K562 (cell line): ENCODE results near the gene PITHD1. TPM values are rescaled to one million over a fixed set of nuclear protein-coding genes. Genes with fewer than 3 reads are reported as not detected.

Source experiments
- ARID1B ChIP-seq: fragments of 450-650 bp; IDR thresholded peaks from 2 replicates; pipeline ENCODE4 v1.6.1; 2016; ENCODE audit warnings: antibody characterized with exemption, mild to moderate bottlenecking, inconsistent platforms
- E2F1 ChIP-seq: sonication (generic); formaldehyde crosslinking; IDR thresholded peaks from 2 replicates; pipeline ENCODE4 v1.8.1; 2023; ENCODE audit warnings: mild to moderate bottlenecking, missing genetic modification reagents, moderate library complexity
- EGR1 ChIP-seq: fragments of 450-650 bp; conservative IDR thresholded peaks from 2 replicates; pipeline ENCODE4 v1.6.1; 2017; ENCODE audit warnings: mild to moderate bottlenecking
- ETV6 ChIP-seq, 3 experiments: fragments of 150-350 bp in 1 of 3; sonication (generic) in 1 of 3; formaldehyde crosslinking in 1 of 3; IDR thresholded peaks; 2 replicates each; pipeline versions ENCODE4 v1.6.1 to v1.8.0; 2014 to 2022; ENCODE audit warnings: borderline replicate concordance in 2 of 3, low read depth in 2 of 3, antibody characterized with exemption in 1 of 3, low read length in 1 of 3, mild to moderate bottlenecking in 1 of 3, missing genetic modification reagents in 1 of 3
- FOXK1 ChIP-seq: sonication (generic); formaldehyde crosslinking; IDR thresholded peaks from 2 replicates; pipeline ENCODE4 v1.8.0; 2022; ENCODE audit warnings: missing genetic modification reagents, mild to moderate bottlenecking, borderline replicate concordance
- HLTF ChIP-seq: fragments of 450-650 bp; IDR thresholded peaks from 2 replicates; pipeline ENCODE4 v1.6.1; 2016
- IRF2 ChIP-seq: sonication (generic); formaldehyde crosslinking; IDR thresholded peaks from 2 replicates; pipeline ENCODE4 v1.8.1; 2022; ENCODE audit warnings: mild to moderate bottlenecking, missing genetic modification reagents
- JUN ChIP-seq, 2 experiments: sonication (generic) in 1 of 2; formaldehyde crosslinking in 1 of 2; IDR thresholded peaks; 2 replicates each; pipeline versions ENCODE4 v1.6.1 to v1.8.0; 2012 to 2022; ENCODE audit warnings: borderline replicate concordance in 2 of 2, mild to moderate bottlenecking in 2 of 2, improper control_type of control experiment in 1 of 2, low read depth in 1 of 2, low read length in 1 of 2, missing genetic modification reagents in 1 of 2
- MAFF ChIP-seq: IDR thresholded peaks from 2 replicates; pipeline ENCODE4 v1.6.1; 2012; ENCODE audit warnings: low read length, improper control_type of control experiment
- MXI1 ChIP-seq: IDR thresholded peaks from 2 replicates; pipeline ENCODE4 v1.6.1; 2011; ENCODE audit warnings: low read depth, mild to moderate bottlenecking, improper control_type of control experiment, low read length
- NONO ChIP-seq, 2 experiments: fragments of 200-400 bp in 1 of 2; fragments of 450-650 bp in 1 of 2; formaldehyde crosslinking in 1 of 2; IDR thresholded peaks; 2 replicates each; pipeline ENCODE4 v1.6.1; 2017; ENCODE audit warnings: low read depth in 2 of 2, mild to moderate bottlenecking in 2 of 2, moderate library complexity in 2 of 2, low read length in 1 of 2
- NR2C1 ChIP-seq, 2 experiments: fragments of 450-650 bp; IDR thresholded peaks; 2 replicates each; pipeline ENCODE4 v1.6.1; 2017; ENCODE audit warnings: mild to moderate bottlenecking in 2 of 2, antibody characterized with exemption in 1 of 2, inconsistent platforms in 1 of 2, missing compliant biosample characterization in 1 of 2, missing genetic modification characterization in 1 of 2
- NR2F6 ChIP-seq: fragments of 450-650 bp; formaldehyde crosslinking; IDR thresholded peaks from 2 replicates; pipeline ENCODE4 v1.4.0; 2020; ENCODE audit warnings: mild to moderate bottlenecking
- PHF21A ChIP-seq: fragments of 450-650 bp; IDR thresholded peaks from 2 replicates; pipeline ENCODE4 v1.6.1; 2017; ENCODE audit warnings: low read depth, borderline replicate concordance
- POLR2A ChIP-seq: fragments of 450-650 bp; conservative IDR thresholded peaks from 2 replicates; pipeline ENCODE4 v1.6.1; 2016
- PPARD ChIP-seq: fragments of 250-450 bp; sonication (Bioruptor Pico); IDR thresholded peaks from 2 replicates; pipeline ENCODE4 v1.8.0; 2022; ENCODE audit warnings: inconsistent platforms, mild to moderate bottlenecking, moderate library complexity
- RBM17 ChIP-seq: fragments of 200-400 bp; formaldehyde crosslinking; IDR thresholded peaks from 2 replicates; pipeline ENCODE4 v1.6.1; 2017; ENCODE audit warnings: low read depth, mild to moderate bottlenecking, low read length, borderline replicate concordance
- SAFB2 ChIP-seq: fragments of 200-400 bp; formaldehyde crosslinking; IDR thresholded peaks from 2 replicates; pipeline ENCODE4 v1.6.1; 2018; ENCODE audit warnings: borderline replicate concordance, low read length, low read depth, moderate library complexity; ENCODE audit not compliant: severe bottlenecking
- SIRT6 ChIP-seq: IDR thresholded peaks from one replicate; pipeline ENCODE4 v1.6.1; 2012; ENCODE audit warnings: low read depth, mild to moderate bottlenecking, control low read depth, inconsistent platforms, low read length, moderate library complexity
- SMAD4 ChIP-seq: fragments of 250-450 bp; sonication (Bioruptor Pico); conservative IDR thresholded peaks from 2 replicates; pipeline ENCODE4 v1.8.0; 2021; ENCODE audit warnings: inconsistent platforms, mild to moderate bottlenecking, moderate library complexity
- SMARCB1 ChIP-seq: IDR thresholded peaks from 2 replicates; pipeline ENCODE4 v1.6.1; 2011; ENCODE audit warnings: improper control_type of control experiment, low read depth; ENCODE audit not compliant: insufficient read length
- SNIP1 ChIP-seq: fragments of 450-650 bp; IDR thresholded peaks from 2 replicates; pipeline ENCODE4 v1.7.1; 2017; ENCODE audit warnings: low read depth, mild to moderate bottlenecking
- SP1 ChIP-seq: sonication (generic); formaldehyde crosslinking; IDR thresholded peaks from 2 replicates; pipeline ENCODE4 v1.8.1; 2022; ENCODE audit warnings: mild to moderate bottlenecking, missing genetic modification reagents
- TARDBP ChIP-seq: fragments of 450-650 bp; IDR thresholded peaks from 2 replicates; pipeline ENCODE4 v1.6.1; 2016
- YY1 ChIP-seq, 3 experiments: IDR thresholded peaks; 2 replicates each; pipeline ENCODE4 v1.6.1; 2011; ENCODE audit warnings: low read length in 2 of 3, mild to moderate bottlenecking in 2 of 3, moderate library complexity in 2 of 3, borderline replicate concordance in 1 of 3, control low read depth in 1 of 3, low read depth in 1 of 3; ENCODE audit not compliant: insufficient read depth in 3 of 3, insufficient replicate concordance in 2 of 3, control insufficient read depth in 1 of 3, insufficient read length in 1 of 3; ENCODE audit errors: extremely low read depth in 1 of 3
- ZNF146 ChIP-seq: IDR thresholded peaks from one replicate; pipeline ENCODE4 v1.6.1; 2018; ENCODE audit warnings: missing compliant biosample characterization; ENCODE audit not compliant: unreplicated experiment
- ZNF316 ChIP-seq: fragments of 450-650 bp; IDR thresholded peaks from 2 replicates; pipeline ENCODE4 v1.6.1; 2016
- ZNF41 ChIP-seq: fragments of 250-450 bp; sonication (Bioruptor Pico); conservative IDR thresholded peaks from 2 replicates; pipeline ENCODE4 v1.4.0; 2020; ENCODE audit warnings: mild to moderate bottlenecking
- ZNF561 ChIP-seq: fragments of 450-650 bp; formaldehyde crosslinking; conservative IDR thresholded peaks from 2 replicates; pipeline ENCODE4 v1.4.0; 2020; ENCODE audit warnings: mild to moderate bottlenecking, moderate library complexity
- polyA plus RNA-seq, 8 experiments: library from polyadenylated mRNA; depleted of rRNA in 4 of 8; stranded (reverse) in 5 of 8; unstranded in 3 of 8; fragments of >200 nt; fragmentation: Nextera tagmentation in 2 of 8; fragmentation: Illumina TruSeq in 1 of 8; extraction: Ambion mirVana in 2 of 8; extraction: Trizol in 1 of 8; gene quantifications; 2 replicates each; pipeline versions ENCODE4 v1.2.1 to v1.2.3, GENCODE V29; 2011 to 2014; ENCODE audit warnings: inconsistent platforms in 1 of 8, missing spikeins in 1 of 8
- total RNA-seq, 7 experiments: library from RNA; depleted of rRNA in 6 of 7; stranded (reverse); fragments of >200 nt in 6 of 7; fragmentation: Illumina TruSeq in 2 of 7; extraction: Trizol in 2 of 7; gene quantifications; 2 replicates each; pipeline versions ENCODE4 v1.2.1 to v1.2.3, GENCODE V29; 2011 to 2021; ENCODE audit warnings: low replicate concordance in 1 of 7

PITHD1 gene
- total and polyA plus RNA-seq, 9 of the 15 experiments (the other 6 are each of a cell fraction or from before 2014, with no cell fraction given), result 46.5 to 175 (median 149) TPM

- TF ChIP-seq RBM17 (no peak), SIRT6 (no peak), ZNF316 (peak; percentile 89), NONO (IDR thresholded peaks at IDR 0.05; ENCODE audit: low read depth in 2 of 2, low read length in 1 of 2) (no peak), SNIP1 (no peak), SP1 (no peak), YY1 (IDR thresholded peaks at IDR 0.05; ENCODE audit: borderline replicate concordance in 1 of 3, control insufficient read depth in 1 of 3, extremely low read depth in 1 of 3, insufficient read depth in 3 of 3, insufficient read length in 1 of 3, insufficient replicate concordance in 2 of 3, low read depth in 1 of 3, low read length in 2 of 3) (no peak), MAFF (peak; percentile 73), E2F1 (CRISPR knock-in tag) (no peak), POLR2A (no peak), SMAD4 (no peak), ZNF561 (CRISPR knock-in tag) (no peak), MXI1 (no peak), PHF21A (no peak), SMARCB1 (no peak), NR2F6 (CRISPR knock-in tag) (no peak), FOXK1 (no peak), TARDBP (no peak), EGR1 (peak; percentile 29; the same call in 1 of the 2 replicates), SAFB2 (no peak), IRF2 (no peak), HLTF (no peak), NR2C1 (IDR thresholded peaks at IDR 0.05) (no peak), NR2C1 (tag; IDR thresholded peaks at IDR 0.05) (no peak), ARID1B (peak; percentile 51; the same call in 1 of the 2 replicates), ZNF146 (CRISPR knock-in tag) (no peak), PPARD (CRISPR knock-in tag) (no peak), ZNF41 (CRISPR knock-in tag) (no peak), JUN (IDR thresholded peaks at IDR 0.05; ENCODE audit: borderline replicate concordance, low read depth, low read length) (peak; percentile 80), JUN (CRISPR knock-in tag; IDR thresholded peaks at IDR 0.05; ENCODE audit: borderline replicate concordance) (no peak), ETV6 (IDR thresholded peaks at IDR 0.05; ENCODE audit: borderline replicate concordance in 1 of 2, low read depth in 2 of 2, low read length in 1 of 2) (no peak), ETV6 (CRISPR knock-in tag; IDR thresholded peaks at IDR 0.05; ENCODE audit: borderline replicate concordance) (no peak)
Observed at GRCh38 chr1:23732363-23733224, 45.6 kb upstream of the PITHD1 start (continued).
